ENCODE measurements around the gene AMPH.

AMPH gene

DNA sequence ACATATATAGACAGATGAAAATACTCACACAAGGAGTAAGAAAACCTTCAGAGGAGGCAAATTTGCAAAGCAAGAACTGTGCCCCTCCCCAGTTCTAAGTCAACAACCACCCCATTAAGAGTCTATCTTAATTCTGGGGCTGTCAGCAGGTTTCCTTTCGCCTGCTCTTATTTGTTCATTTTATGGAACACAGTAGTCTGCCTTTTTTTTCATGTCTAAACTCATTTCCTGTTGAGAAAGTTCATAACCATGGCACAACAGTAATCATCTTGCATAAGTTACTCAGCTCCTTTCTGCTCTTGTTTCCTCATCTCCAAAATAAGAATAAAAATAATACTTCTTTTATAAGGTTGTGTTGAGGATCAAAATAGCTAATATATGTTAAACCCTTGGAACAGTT, 25.8 kb upstream of the AMPH start:
- H3K27ac Mint-ChIP-seq: no peak overlapping the region
- H3K4me1 Mint-ChIP-seq (ENCODE audit: low read depth): no peaks in the 10 kb centered on the region
- H3K9me3 Mint-ChIP-seq: no peaks in the 10 kb centered on the region
- no peaks in the 10 kb centered on the region for H3K36me3 Mint-ChIP-seq (ENCODE audit: low read depth)
- no peak overlapping the region for H3K4me3 Mint-ChIP-seq
- H3K27me3 Mint-ChIP-seq (ENCODE audit: low read depth): peaks cover 24% of the 10 kb centered on the region

- H3K4me3 Mint-ChIP-seq: no peak overlapping the region
- peaks cover 17% of the 10 kb centered on the region for H3K27me3 Mint-ChIP-seq (ENCODE audit: low read depth)
- no peaks in the 10 kb centered on the region for H3K4me1 Mint-ChIP-seq (ENCODE audit: low read depth)
- no peaks in the 10 kb centered on the region for H3K9me3 Mint-ChIP-seq
- H3K36me3 Mint-ChIP-seq (ENCODE audit: low read depth): no peaks in the 10 kb centered on the region
- no peak overlapping the region for H3K27ac Mint-ChIP-seq
These were observed 24.9 kb upstream of the AMPH start for GRCh38 chr7:38655833-38656774.

DNA sequence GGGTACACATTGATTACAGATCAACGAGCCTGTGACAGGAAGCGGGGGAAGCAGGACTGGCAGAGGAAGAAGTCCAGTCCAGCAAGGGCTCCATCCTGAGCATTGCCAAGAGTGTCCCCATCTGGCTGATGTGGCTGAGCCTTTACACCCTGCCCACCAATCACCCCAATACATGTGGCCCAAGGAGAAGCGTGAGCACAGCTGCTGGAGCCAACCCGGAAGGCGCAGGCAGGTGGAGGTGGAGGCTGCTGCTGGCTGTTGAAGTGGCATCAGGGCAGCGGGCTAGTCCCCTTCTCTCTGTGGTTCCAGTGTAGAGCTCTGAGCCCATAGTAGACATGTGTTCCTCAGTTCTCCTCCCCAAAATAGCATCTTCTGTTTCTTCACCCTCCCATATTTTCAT, 6.8 kb upstream of the AMPH start:
- H3K36me3 Mint-ChIP-seq (ENCODE audit: low read depth): no peaks in the 10 kb centered on the region
- no peaks in the 10 kb centered on the region for H3K9me3 Mint-ChIP-seq
- no peak overlapping the region for H3K27ac Mint-ChIP-seq
- H3K4me1 Mint-ChIP-seq (ENCODE audit: low read depth): no peaks in the 10 kb centered on the region
- peaks cover 13% of the 10 kb centered on the region for H3K27me3 Mint-ChIP-seq (ENCODE audit: low read depth)
- H3K4me3 Mint-ChIP-seq: no peak overlapping the region

- peaks cover 55% of the 10 kb centered on the region for H3K27me3 Mint-ChIP-seq (ENCODE audit: low read depth)
- H3K27ac Mint-ChIP-seq: no peak overlapping the region
- H3K4me1 Mint-ChIP-seq (ENCODE audit: low read depth): peaks cover 2% of the 10 kb centered on the region
- H3K4me3 Mint-ChIP-seq: no peak overlapping the region
- no peaks in the 10 kb centered on the region for H3K36me3 Mint-ChIP-seq (ENCODE audit: low read depth)
- H3K9me3 Mint-ChIP-seq: no peaks in the 10 kb centered on the region
These were observed 1.2 kb upstream of the AMPH start for GRCh38 chr7:38632411-38632810.

GRCh38 chr7:38629651-38630510, 1.3 kb downstream of the AMPH start:
- H3K9me3 Mint-ChIP-seq: peaks cover 2% of the 10 kb centered on the region
- H3K4me1 Mint-ChIP-seq (ENCODE audit: low read depth): peaks cover 2% of the 10 kb centered on the region
- H3K27ac Mint-ChIP-seq: no peak overlapping the region
- peak overlapping the region; percentile 7 for H3K4me3 Mint-ChIP-seq
- H3K27me3 Mint-ChIP-seq (ENCODE audit: low read depth): peaks cover 52% of the 10 kb centered on the region
- no peaks in the 10 kb centered on the region for H3K36me3 Mint-ChIP-seq (ENCODE audit: low read depth)

- no peak overlapping the region for H3K4me3 Mint-ChIP-seq
- peaks cover 6% of the 10 kb centered on the region for H3K9me3 Mint-ChIP-seq
- peaks cover 2% of the 10 kb centered on the region for H3K4me1 Mint-ChIP-seq (ENCODE audit: low read depth)
- no peak overlapping the region for H3K27ac Mint-ChIP-seq
- peaks cover 56% of the 10 kb centered on the region for H3K27me3 Mint-ChIP-seq (ENCODE audit: low read depth)
- H3K36me3 Mint-ChIP-seq (ENCODE audit: low read depth): no peaks in the 10 kb centered on the region
These were observed 2.4 kb downstream of the AMPH start for GRCh38 chr7:38628630-38629385.

DNA sequence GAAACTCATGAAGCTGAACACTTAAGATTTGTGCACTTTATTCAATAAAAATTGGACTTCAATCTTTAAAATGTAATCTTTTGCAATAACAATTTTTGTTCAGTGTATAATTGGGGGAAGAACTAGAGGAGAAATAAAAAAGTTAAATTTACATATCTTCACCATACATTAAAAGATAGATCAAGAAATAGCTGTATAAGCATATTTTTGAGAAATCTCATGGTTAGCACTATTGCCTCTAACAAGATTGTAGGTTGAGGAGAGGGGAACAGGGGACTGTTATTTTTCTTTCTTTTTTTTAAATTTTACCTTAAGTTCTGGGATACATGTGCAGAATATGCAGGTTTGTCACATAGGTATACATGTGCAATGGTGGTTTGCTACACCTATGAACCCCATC, 5.3 kb downstream of the AMPH start:
- H3K4me1 Mint-ChIP-seq (ENCODE audit: low read depth): no peaks in the 10 kb centered on the region
- H3K27ac Mint-ChIP-seq: no peak overlapping the region
- H3K27me3 Mint-ChIP-seq (ENCODE audit: low read depth): peaks cover 30% of the 10 kb centered on the region
- no peaks in the 10 kb centered on the region for H3K36me3 Mint-ChIP-seq (ENCODE audit: low read depth)
- no peak overlapping the region for H3K4me3 Mint-ChIP-seq
- H3K9me3 Mint-ChIP-seq: peaks cover 6% of the 10 kb centered on the region

GRCh38 chr7:38615665-38616064, 15.5 kb downstream of the AMPH start:
- Mint-ChIP-seq H3K27ac (no peak overlapping the region), H3K36me3 (ENCODE audit: low read depth) (no peaks in the 10 kb centered on the region), H3K4me1 (ENCODE audit: low read depth) (no peaks in the 10 kb centered on the region), H3K27me3 (ENCODE audit: low read depth) (peaks cover 23% of the 10 kb centered on the region), H3K4me3 (no peak overlapping the region), H3K9me3 (no peaks in the 10 kb centered on the region)

DNA sequence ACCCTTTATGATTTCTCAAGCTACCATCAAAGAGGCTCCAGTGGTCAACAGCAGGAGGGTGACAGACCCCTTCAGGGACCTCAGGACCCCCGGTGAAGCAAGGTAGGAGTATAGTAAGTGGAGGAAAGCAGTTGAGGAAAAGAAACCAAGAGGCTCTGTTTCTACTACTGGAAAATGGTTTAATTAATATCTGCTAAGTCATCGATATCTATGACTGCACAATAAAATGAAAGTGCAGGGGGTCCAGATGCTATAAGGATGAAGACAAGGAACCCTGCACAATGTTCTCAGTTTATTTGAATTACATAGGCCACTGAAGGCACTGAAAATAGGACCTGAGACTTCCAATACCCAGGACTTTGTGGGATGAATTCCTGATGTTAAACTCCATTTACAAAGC, 23.7 kb downstream of the AMPH start:
- H3K27me3 Mint-ChIP-seq (ENCODE audit: low read depth): peaks cover 25% of the 10 kb centered on the region
- H3K27ac Mint-ChIP-seq: no peak overlapping the region
- no peak overlapping the region for H3K4me3 Mint-ChIP-seq
- H3K36me3 Mint-ChIP-seq (ENCODE audit: low read depth): no peaks in the 10 kb centered on the region
- H3K4me1 Mint-ChIP-seq (ENCODE audit: low read depth): no peaks in the 10 kb centered on the region
- H3K9me3 Mint-ChIP-seq: no peaks in the 10 kb centered on the region

DNA sequence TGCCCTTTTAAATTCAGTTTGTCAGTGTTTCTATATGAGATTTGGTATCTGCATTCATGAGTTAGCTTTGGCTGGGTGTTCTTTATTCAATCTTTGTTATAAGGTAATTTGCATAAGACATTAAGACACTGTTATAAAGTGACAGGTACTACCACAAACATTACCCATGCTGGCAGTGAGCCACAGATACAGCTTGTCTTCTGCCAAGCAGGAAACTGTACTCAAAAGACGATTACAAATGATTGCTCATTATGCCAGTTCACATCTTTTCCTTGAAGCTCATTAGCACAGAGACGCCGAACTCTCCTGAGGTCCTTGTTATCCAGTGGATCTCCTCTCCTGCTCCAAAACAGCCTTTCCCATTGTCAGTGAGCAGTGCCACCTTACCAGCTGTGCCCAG, 30.4 kb downstream of the AMPH start:
- Mint-ChIP-seq H3K4me1 (ENCODE audit: low read depth) (no peaks in the 10 kb centered on the region), H3K4me3 (no peak overlapping the region), H3K27me3 (ENCODE audit: low read depth) (peaks cover 9% of the 10 kb centered on the region), H3K27ac (no peak overlapping the region), H3K9me3 (no peaks in the 10 kb centered on the region), H3K36me3 (ENCODE audit: low read depth) (no peaks in the 10 kb centered on the region)

- Mint-ChIP-seq H3K4me1 (ENCODE audit: low read depth) (no peaks in the 10 kb centered on the region), H3K9me3 (no peaks in the 10 kb centered on the region), H3K4me3 (no peak overlapping the region), H3K27me3 (ENCODE audit: low read depth) (no peaks in the 10 kb centered on the region), H3K36me3 (ENCODE audit: low read depth) (no peaks in the 10 kb centered on the region), H3K27ac (no peak overlapping the region)
These were observed 36.2 kb downstream of the AMPH start for GRCh38 chr7:38594949-38595348.

GRCh38 chr7:38592737-38593288, 38.4 kb downstream of the AMPH start:
- no peaks in the 10 kb centered on the region for H3K4me1 Mint-ChIP-seq (ENCODE audit: low read depth)
- no peaks in the 10 kb centered on the region for H3K36me3 Mint-ChIP-seq (ENCODE audit: low read depth)

GRCh38 chr7:38585572-38586354, 45.4 kb downstream of the AMPH start:
- no peaks in the 10 kb centered on the region for H3K4me1 Mint-ChIP-seq (ENCODE audit: low read depth)
- H3K36me3 Mint-ChIP-seq (ENCODE audit: low read depth): no peaks in the 10 kb centered on the region
- no peak overlapping the region for H3K4me3 Mint-ChIP-seq
- H3K9me3 Mint-ChIP-seq: no peaks in the 10 kb centered on the region
- no peaks in the 10 kb centered on the region for H3K27me3 Mint-ChIP-seq (ENCODE audit: low read depth)
- no peak overlapping the region for H3K27ac Mint-ChIP-seq

More at GRCh38 chr7:38592737-38593288, 38.4 kb downstream of the AMPH start:
- Mint-ChIP-seq H3K9me3 (no peaks in the 10 kb centered on the region), H3K4me3 (no peak overlapping the region), H3K27me3 (ENCODE audit: low read depth) (no peaks in the 10 kb centered on the region), H3K27ac (no peak overlapping the region)

All from T-helper 1 cell treated with Interleukin-12 subunit alpha and Interleukin-12 subunit beta and Interleukin-4 antibody, amounts not matched to agents 30 μg/mL and 1 μg/mL, for 36 hours (primary cell).